Kidney epithelial cell (primary cell): ENCODE measurements around the gene BCL2L13. TPM values are rescaled to one million over a fixed set of nuclear protein-coding genes. Genes with fewer than 3 reads are reported as not detected.

ENCODE experiments used
- DNase-seq: peaks from one replicate; pipeline ENCODE4 v3.0.0-alpha.2; 2010; ENCODE audit warnings: low read depth
- H3K27me3 ChIP-seq: 2 replicates; pipeline ENCODE4 v1.6.0; 2011; ENCODE audit warnings: low read length; ENCODE audit not compliant: control insufficient read depth, insufficient read depth
- H3K36me3 ChIP-seq: 2 replicates; pipeline ENCODE4 v1.5.1; 2011; ENCODE audit warnings: low read length; ENCODE audit not compliant: control insufficient read depth, insufficient read depth
- H3K4me3 ChIP-seq: 2 replicates; pipeline ENCODE4 v1.5.1; 2011; ENCODE audit warnings: low read depth, mild to moderate bottlenecking, control low read depth, low read length
- CTCF ChIP-seq: IDR thresholded peaks from 2 replicates; pipeline ENCODE4 v1.5.1; 2011; ENCODE audit warnings: mild to moderate bottlenecking, moderate library complexity, low read length, control low read depth, inconsistent platforms; ENCODE audit not compliant: insufficient read depth, poor library complexity, severe bottlenecking
- total RNA-seq: library from RNA; depleted of rRNA; stranded (reverse); fragments of >200 nt; gene quantifications from 2 replicates; pipeline ENCODE4 v1.2.3, GENCODE V29; 2015

The BCL2L13 gene
- total RNA-seq, 1 donor from 2014 or later: 58.4 TPM

- no peak for DNase-seq
Measured at GRCh38 chr22:17772958-17773605, 134.5 kb downstream of the BCL2L13 start.

DNA sequence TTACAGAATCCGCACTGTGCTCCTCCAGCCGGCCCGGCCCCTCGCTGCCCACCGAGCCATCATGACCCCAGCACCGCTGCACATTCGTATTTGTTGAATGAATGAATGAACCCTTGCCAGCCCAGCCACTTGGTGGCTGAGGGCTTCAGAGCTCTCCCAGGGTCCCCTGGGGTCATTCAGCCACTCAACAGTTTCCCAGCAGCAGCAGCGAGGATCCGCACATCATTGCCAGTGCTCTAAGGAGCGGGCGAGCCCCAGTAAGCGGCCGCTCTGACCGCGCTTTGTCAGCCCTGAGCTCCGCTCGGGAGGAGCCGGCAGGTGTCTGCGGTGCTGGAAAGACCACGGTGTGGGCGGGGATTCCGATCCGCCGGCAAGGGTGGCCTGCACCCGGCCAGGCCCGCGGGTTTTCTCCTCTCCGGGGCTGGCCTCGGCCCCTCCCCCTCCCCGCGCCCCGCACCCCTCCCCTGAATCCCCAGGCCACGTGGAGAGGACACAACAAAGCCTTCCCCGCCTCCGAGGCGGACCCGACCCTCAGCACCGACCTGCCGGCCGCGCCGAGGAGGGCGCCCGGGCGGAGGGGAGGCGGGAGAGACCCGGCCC, 135.1 kb downstream of the BCL2L13 start:
- H3K4me3 ChIP-seq: peak overlapping the region; percentile 38
- H3K27me3 ChIP-seq: no peaks in the 10 kb centered on the region
- DNase-seq: no peak
- no peaks in the 10 kb centered on the region for H3K36me3 ChIP-seq
- no peak for TF ChIP-seq CTCF

More at GRCh38 chr22:17772958-17773605, 134.5 kb downstream of the BCL2L13 start:
- no peaks in the 10 kb centered on the region for H3K27me3 ChIP-seq
- peak overlapping the region; percentile 38 for H3K4me3 ChIP-seq
- no peak for TF ChIP-seq CTCF
- H3K36me3 ChIP-seq: no peaks in the 10 kb centered on the region

GRCh38 chr22:17774206-17774925, 135.8 kb downstream of the BCL2L13 start, which contains the start of gene BID:
TSS of gene BID (minus strand) at chr22:17774469. CDS start at chr22:17750116, 24,353 bp downstream.
- no peaks in the 10 kb centered on the region for H3K27me3 ChIP-seq
- DNase-seq: no peak
- no peak for TF ChIP-seq CTCF

GRCh38 chr22:17774926-17775685, 136.5 kb downstream of the BCL2L13 start:
- no peak for DNase-seq
- Histone ChIP-seq H3K27me3 (no peaks in the 10 kb centered on the region), H3K36me3 (no peaks in the 10 kb centered on the region), H3K4me3 (no peak overlapping the region)
- TF ChIP-seq CTCF: no peak

More at GRCh38 chr22:17774206-17774925, 135.8 kb downstream of the BCL2L13 start, which contains the start of gene BID:
- peak within 1 kb of the TSS; percentile 38 for H3K4me3 ChIP-seq
- H3K36me3 ChIP-seq: no peaks in the 10 kb centered on the region

GRCh38 chr22:17775781-17776465, 137.4 kb downstream of the BCL2L13 start:
- DNase-seq: no peak
- no peak for TF ChIP-seq CTCF
- Histone ChIP-seq H3K4me3 (no peak overlapping the region), H3K36me3 (no peaks in the 10 kb centered on the region), H3K27me3 (no peaks in the 10 kb centered on the region)
